ENCODE measurements around the gene SLC25A51.

The SLC25A51 gene

GRCh38 chr9:37936965-37937364 lies 33.0 kb upstream of the SLC25A51 start:
- no peak for DNase-seq (ENCODE audit: low spot score)

GRCh38 chr9:37936376-37936775 lies 32.4 kb upstream of the SLC25A51 start:
- no peak for DNase-seq (ENCODE audit: low spot score)

GRCh38 chr9:37935096-37935495 lies 31.2 kb upstream of the SLC25A51 start:
- no peak for DNase-seq (ENCODE audit: low spot score)

GRCh38 chr9:37931592-37931991 lies 27.7 kb upstream of the SLC25A51 start:
- no peak for DNase-seq (ENCODE audit: low spot score)

GRCh38 chr9:37929441-37929895 lies 25.5 kb upstream of the SLC25A51 start:
- DNase-seq (ENCODE audit: low spot score): no peak

- no peak for DNase-seq (ENCODE audit: low spot score)
Observed at GRCh38 chr9:37928552-37929430, 24.9 kb upstream of the SLC25A51 start.

GRCh38 chr9:37927601-37928551 lies 23.9 kb upstream of the SLC25A51 start:
- DNase-seq (ENCODE audit: low spot score): no peak

- DNase-seq (ENCODE audit: low spot score): no peak
Observed at GRCh38 chr9:37927132-37927531, 23.2 kb upstream of the SLC25A51 start.

- DNase-seq (ENCODE audit: low spot score): no peak
Observed at GRCh38 chr9:37926737-37927118, 22.8 kb upstream of the SLC25A51 start.

GRCh38 chr9:37925786-37926736 lies 22.1 kb upstream of the SLC25A51 start:
- DNase-seq (ENCODE audit: low spot score): no peak

- no peak for DNase-seq (ENCODE audit: low spot score)
Observed at GRCh38 chr9:37925006-37925405, 21.1 kb upstream of the SLC25A51 start.

GRCh38 chr9:37924538-37924937 lies 20.6 kb upstream of the SLC25A51 start:
- no peak for DNase-seq (ENCODE audit: low spot score)

- DNase-seq (ENCODE audit: low spot score): no peak
Observed at GRCh38 chr9:37923796-37924427, 20.0 kb upstream of the SLC25A51 start.

GRCh38 chr9:37923118-37923795 lies 19.3 kb upstream of the SLC25A51 start:
- no peak for DNase-seq (ENCODE audit: low spot score)

GRCh38 chr9:37922363-37923117 lies 18.6 kb upstream of the SLC25A51 start:
- DNase-seq (ENCODE audit: low spot score): no peak

GRCh38 chr9:37921546-37922300 lies 17.8 kb upstream of the SLC25A51 start:
- no peak for DNase-seq (ENCODE audit: low spot score)

GRCh38 chr9:37921168-37921510 lies 17.2 kb upstream of the SLC25A51 start:
- no peak for DNase-seq (ENCODE audit: low spot score)

- no peak for DNase-seq (ENCODE audit: low spot score)
Observed at GRCh38 chr9:37920471-37921167, 16.7 kb upstream of the SLC25A51 start.

- DNase-seq (ENCODE audit: low spot score): no peak
Observed at GRCh38 chr9:37919956-37920335, 16.0 kb upstream of the SLC25A51 start.

Data from LoVo (cell line).